HTR-8/SVneo (cell line): Measurements from ENCODE around the gene CIAO1.

Experiments
- DNase-seq: peaks from one replicate; pipeline ENCODE4 v3.0.0; 2011; ENCODE audit warnings: low spot score, mixed read lengths; ENCODE audit not compliant: insufficient read length
- FAIRE-seq: peaks from 2 replicates; lab custom pipeline; 2011; peaks lifted over from hg19 to GRCh38; lab: Jason Lieb, UNC

Gene CIAO1

GRCh38 chr2:96320326-96320725 is 54.3 kb downstream of the CIAO1 start:
- FAIRE-seq (no peak), DNase-seq (no peak)

DNA sequence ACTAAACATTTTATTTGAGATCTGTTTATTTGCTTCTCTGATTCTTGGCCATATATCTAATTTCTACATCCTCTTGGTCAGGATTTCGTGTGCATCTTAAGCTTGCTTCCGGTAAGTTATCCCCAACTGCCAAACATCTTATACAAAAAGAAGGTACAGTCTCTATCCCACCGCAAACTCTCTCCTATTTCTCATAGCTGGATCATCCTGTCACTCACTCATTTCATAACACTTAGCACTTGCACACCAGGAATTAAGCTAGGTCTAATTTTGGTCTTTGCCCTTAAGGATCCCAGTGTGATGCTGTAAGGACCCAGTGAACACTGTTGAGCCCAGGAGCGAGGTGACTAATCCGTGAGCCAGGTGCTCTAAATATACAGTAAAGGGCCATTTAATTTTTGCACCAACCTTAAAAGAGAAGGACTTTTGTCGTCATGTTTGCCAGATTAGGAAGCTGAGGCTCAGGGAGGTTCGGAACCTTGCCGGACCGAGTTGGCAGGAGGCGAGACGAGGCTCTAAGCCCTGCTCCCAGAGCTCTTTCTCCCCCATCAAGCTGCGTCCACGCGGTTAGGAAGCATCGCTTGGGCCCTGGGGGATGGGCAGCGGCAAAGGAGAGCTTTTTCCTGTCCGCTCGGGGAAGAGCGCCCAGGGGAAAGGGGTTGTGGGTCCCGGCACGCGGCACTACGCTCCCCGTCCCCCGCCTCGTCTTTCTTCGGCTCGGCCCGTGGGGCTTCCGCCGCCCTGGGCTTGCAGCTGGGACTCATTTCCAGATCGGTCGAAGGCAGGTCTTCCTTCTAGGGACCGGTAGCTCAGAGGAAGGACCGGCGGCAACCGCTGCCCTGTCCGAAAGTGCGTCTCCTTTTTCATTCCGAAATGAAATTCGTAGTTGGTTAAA is 55.0 kb downstream of the CIAO1 start:
- FAIRE-seq (peak; percentile 62), DNase-seq (peak; percentile 57)
